Endothelial cell of umbilical vein (primary cell): ENCODE results near the gene RPS21. TPM values are rescaled to one million over a fixed set of nuclear protein-coding genes. Genes with fewer than 3 reads are reported as not detected.

Experiments used
- BruUV-seq: library from RNA; stranded (reverse); fragments of 400-500 nt; replicated peaks from 2 replicates; lab custom pipeline; 2021; lab: Mats Ljungman, UMichigan
- CTCF ChIA-PET: fragments of 300-600, 350-600 bp; sonication (Branson Sonifier 250); formaldehyde crosslinking; loops from one replicate; lab custom pipeline; 2021; ENCODE audit warnings: antibody characterized with exemption, inconsistent platforms; lab: Charles Lee
- POLR2A ChIA-PET: fragments of 300-600, 350-600 bp; sonication (Branson Sonifier 250); formaldehyde crosslinking; loops from one replicate; lab custom pipeline; 2021; ENCODE audit warnings: antibody characterized with exemption, inconsistent platforms; lab: Charles Lee
- DNase-seq: peaks from one replicate; pipeline ENCODE4 v3.0.0-alpha.2; 2011; ENCODE audit warnings: low read depth, low spot score
- FAIRE-seq: peaks from 2 replicates; lab custom pipeline; 2011; peaks lifted over from hg19 to GRCh38; lab: Jason Lieb, UNC
- H2AFZ ChIP-seq: 2 replicates; pipeline ENCODE4 v1.6.0; 2012; ENCODE audit warnings: low read depth, low read length, control low read depth, inconsistent platforms
- H3K27ac ChIP-seq: 2 replicates; pipeline ENCODE4 v1.5.1; 2011; ENCODE audit warnings: low read depth, mild to moderate bottlenecking, control low read depth, low read length, moderate library complexity; ENCODE audit not compliant: insufficient read depth
- H3K27me3 ChIP-seq, 2 experiments: 2 replicates each; pipeline versions ENCODE4 v1.6.0 to v1.6.1; 2011; ENCODE audit warnings: low read length in 2 of 2, mixed read lengths in 1 of 2; ENCODE audit not compliant: control insufficient read depth in 2 of 2, insufficient read depth in 2 of 2
- H3K36me3 ChIP-seq, 2 experiments: 2 replicates in 1 of 2; 3 replicates in 1 of 2; pipeline ENCODE4 v1.5.1; 2011; ENCODE audit warnings: low read length in 2 of 2, mild to moderate bottlenecking in 1 of 2, moderate library complexity in 1 of 2; ENCODE audit not compliant: control insufficient read depth in 2 of 2, insufficient read depth in 2 of 2; ENCODE audit errors: extremely low read depth in 1 of 2
- H3K4me1 ChIP-seq: 3 replicates; pipeline ENCODE4 v1.5.1; 2011; ENCODE audit warnings: mild to moderate bottlenecking, low read length; ENCODE audit not compliant: control insufficient read depth, insufficient read depth; ENCODE audit errors: extremely low read depth
- H3K4me2 ChIP-seq: 2 replicates; pipeline ENCODE4 v1.6.1; 2011; ENCODE audit warnings: low read length, control low read depth, mixed read lengths; ENCODE audit not compliant: insufficient read depth
- H3K4me3 ChIP-seq, 3 experiments: fragments of 200-600 bp in 1 of 3; sonication (generic), shearing (Covaris generic) in 1 of 3; replicated peaks in 1 of 3; 2 replicates each; pipeline ENCODE4 v1.5.1; 2011 to 2016; ENCODE audit warnings: control low read depth in 3 of 3, low read length in 3 of 3, mild to moderate bottlenecking in 2 of 3, inconsistent platforms in 1 of 3, low read depth in 1 of 3, moderate library complexity in 1 of 3; ENCODE audit not compliant: insufficient read depth in 1 of 3
- H3K79me2 ChIP-seq: 2 replicates; pipeline ENCODE4 v1.6.0; 2012; ENCODE audit warnings: low read length, inconsistent platforms; ENCODE audit not compliant: control insufficient read depth, insufficient read depth
- H3K9ac ChIP-seq: replicated peaks from 2 replicates; pipeline ENCODE3; 2011; ENCODE audit warnings: low read length, control low read depth; ENCODE audit not compliant: insufficient read depth; ENCODE audit errors: extremely low read depth
- H3K9me1 ChIP-seq: replicated peaks from 3 replicates; pipeline ENCODE4 v1.6.0; 2011; ENCODE audit warnings: mild to moderate bottlenecking, low read length; ENCODE audit not compliant: control insufficient read depth, insufficient read depth; ENCODE audit errors: extremely low read depth
- H3K9me3 ChIP-seq: replicated peaks from 2 replicates; pipeline ENCODE4 v1.5.1; 2012; ENCODE audit warnings: low read length, inconsistent platforms; ENCODE audit not compliant: control insufficient read depth, insufficient read depth
- H4K20me1 ChIP-seq: replicated peaks from 2 replicates; pipeline ENCODE3; 2011; ENCODE audit warnings: mild to moderate bottlenecking, low read length; ENCODE audit not compliant: control insufficient read depth, insufficient read depth; ENCODE audit errors: extremely low read depth
- JUN ChIP-seq: IDR thresholded peaks from 2 replicates; pipeline ENCODE4 v1.6.1; 2011; ENCODE audit warnings: borderline replicate concordance, low read depth; ENCODE audit not compliant: insufficient read length, insufficient read depth
- MAX ChIP-seq: IDR thresholded peaks from 2 replicates; pipeline ENCODE4 v1.6.1; 2011; ENCODE audit not compliant: insufficient read depth, insufficient read length
- POLR2AphosphoS5 ChIP-seq: IDR thresholded peaks from 2 replicates; pipeline ENCODE4 v1.6.1; 2012; ENCODE audit warnings: low read depth, mild to moderate bottlenecking, control low read depth, low read length, moderate library complexity; ENCODE audit not compliant: insufficient read depth
- dilution Hi-C: fragments of 300-500 bp; cut with MboI; formaldehyde crosslinking; loops from one replicate; pipeline ENCODE4 v1.15.0; 2019; ENCODE audit warnings: low sequenced_read_pairs; ENCODE audit not compliant: extremely low pct_ligation_motif_present
- intact Hi-C: fragments of 100-400 bp; cut with micrococcal nuclease; formaldehyde crosslinking; loops from one replicate; pipeline ENCODE4 v1.10.0; 2022
- polyA plus RNA-seq, 4 experiments: library from polyadenylated mRNA; depleted of rRNA in 3 of 4; stranded (reverse) in 3 of 4; unstranded in 1 of 4; fragments of >200 nt; gene quantifications; 2 replicates each; pipeline versions ENCODE4 v1.2.1 to v1.2.3, GENCODE V29; 2011 to 2012; ENCODE audit warnings: missing spikeins in 1 of 4
- total RNA-seq: library from RNA; stranded (reverse); gene quantifications from 2 replicates; pipeline ENCODE4 v1.2.3, GENCODE V29; 2021
- TF ChIP-seq, protein P1 (sequence below), 2 donors: IDR thresholded peaks; 1 replicate in 1 of 2; 2 replicates in 1 of 2; pipeline ENCODE4 v1.5.1; 2011; ENCODE audit warnings: low read length in 2 of 2, mild to moderate bottlenecking in 2 of 2, moderate library complexity in 2 of 2, control low read depth in 1 of 2, inconsistent platforms in 1 of 2, low read depth in 1 of 2; ENCODE audit not compliant: insufficient read depth in 1 of 2; ENCODE audit errors: extremely low read depth in 1 of 2

RPS21 gene
- total and polyA plus RNA-seq, 2 donors (not counting 3 experiments of a cell fraction or from before 2014, with no cell fraction given): 1,644 to 7,710 TPM

GRCh38 chr20:62347151-62347404, 39.8 kb upstream of the RPS21 start:
- Histone ChIP-seq H3K4me1 (no peaks in the 10 kb centered on the region), H3K36me3 (peaks cover 7 to 33% of the 10 kb centered on the region in 2 experiments), H3K27me3 (no peaks in the 10 kb centered on the region), H3K4me3 (no peak overlapping the region), H4K20me1 (no peaks in the 10 kb centered on the region), H3K79me2 (peaks cover 6% of the 10 kb centered on the region), H2AFZ (no peak overlapping the region), H3K9ac (no peak overlapping the region), H3K9me1 (no peaks in the 10 kb centered on the region), H3K27ac (no peak overlapping the region), H3K9me3 (no peaks in the 10 kb centered on the region), H3K4me2 (no peak overlapping the region)
- no peak for FAIRE-seq
- no peak for DNase-seq
- TF ChIP-seq POLR2AphosphoS5: no peak
- TF ChIP-seq MAX: no peak
- CTCF ChIA-PET: no interaction called here
- intact Hi-C loops: no loop called here
- dilution Hi-C loops: no loop called here
- POLR2A ChIA-PET: no interaction called here
- BruUV-seq: no TSS peak

GRCh38 chr20:62347445-62347844, 39.5 kb upstream of the RPS21 start:
- no peak overlapping the region for H3K4me3 ChIP-seq
- intact Hi-C loops (no loop called here), dilution Hi-C loops (no loop called here)
- DNase-seq (no peak), FAIRE-seq (no peak)
- POLR2A ChIA-PET: no interaction called here
- no peak overlapping the region for H3K4me2 ChIP-seq
- no peaks in the 10 kb centered on the region for H3K4me1 ChIP-seq
- H3K9me3 ChIP-seq: no peaks in the 10 kb centered on the region
- H3K9ac ChIP-seq: no peak overlapping the region
- CTCF ChIA-PET: no interaction called here
- no peaks in the 10 kb centered on the region for H3K9me1 ChIP-seq
- H2AFZ ChIP-seq: no peak overlapping the region
- peaks cover 9% of the 10 kb centered on the region for H3K79me2 ChIP-seq
- BruUV-seq: no TSS peak
- no peak for TF ChIP-seq JUN
- TF ChIP-seq, protein P1, sequence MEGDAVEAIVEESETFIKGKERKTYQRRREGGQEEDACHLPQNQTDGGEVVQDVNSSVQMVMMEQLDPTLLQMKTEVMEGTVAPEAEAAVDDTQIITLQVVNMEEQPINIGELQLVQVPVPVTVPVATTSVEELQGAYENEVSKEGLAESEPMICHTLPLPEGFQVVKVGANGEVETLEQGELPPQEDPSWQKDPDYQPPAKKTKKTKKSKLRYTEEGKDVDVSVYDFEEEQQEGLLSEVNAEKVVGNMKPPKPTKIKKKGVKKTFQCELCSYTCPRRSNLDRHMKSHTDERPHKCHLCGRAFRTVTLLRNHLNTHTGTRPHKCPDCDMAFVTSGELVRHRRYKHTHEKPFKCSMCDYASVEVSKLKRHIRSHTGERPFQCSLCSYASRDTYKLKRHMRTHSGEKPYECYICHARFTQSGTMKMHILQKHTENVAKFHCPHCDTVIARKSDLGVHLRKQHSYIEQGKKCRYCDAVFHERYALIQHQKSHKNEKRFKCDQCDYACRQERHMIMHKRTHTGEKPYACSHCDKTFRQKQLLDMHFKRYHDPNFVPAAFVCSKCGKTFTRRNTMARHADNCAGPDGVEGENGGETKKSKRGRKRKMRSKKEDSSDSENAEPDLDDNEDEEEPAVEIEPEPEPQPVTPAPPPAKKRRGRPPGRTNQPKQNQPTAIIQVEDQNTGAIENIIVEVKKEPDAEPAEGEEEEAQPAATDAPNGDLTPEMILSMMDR (IDR thresholded peaks at IDR 0.05; ENCODE audit: extremely low read depth in 1 of 2, insufficient read depth in 1 of 2, low read depth in 1 of 2, low read length in 2 of 2): no peak
- H4K20me1 ChIP-seq: no peaks in the 10 kb centered on the region
- H3K27me3 ChIP-seq: no peaks in the 10 kb centered on the region
- H3K36me3 ChIP-seq: peaks cover 7 to 33% of the 10 kb centered on the region in 2 experiments
- no peak overlapping the region for H3K27ac ChIP-seq
